ENCODE results near the gene KRCC1.
A peak's percentile ranks its signal among the peaks of the same experiment; 100 is the strongest.

Gene KRCC1

GRCh38 chr2:88060907-88061275 is 5.3 kb upstream of the KRCC1 start:
- Histone ChIP-seq H3K18ac (ENCODE audit: low read depth in 1 of 2, low read length in 2 of 2) (no peak overlapping the region), H3K4me2 (ENCODE audit: low read length, poor library complexity, severe bottlenecking) (no peak overlapping the region), H3K4ac (ENCODE audit: low read depth in 1 of 2, low read length in 2 of 2) (no peak overlapping the region), H2BK15ac (ENCODE audit: low read depth, poor library complexity, severe bottlenecking) (no peak overlapping the region), H3K36me3 (ENCODE audit: control insufficient read depth in 1 of 2, insufficient read depth in 2 of 2, low read depth in 1 of 2, low read length in 2 of 2) (no peaks in the 10 kb centered on the region), H4K91ac (ENCODE audit: low read length) (no peak overlapping the region), H3K9ac (ENCODE audit: low read length) (no peak overlapping the region), H2BK5ac (ENCODE audit: low read depth, low read length, poor library complexity, severe bottlenecking) (no peak overlapping the region), H2AFZ (ENCODE audit: low read depth, low read length) (no peak overlapping the region), H3K9me3 (ENCODE audit: control insufficient read depth, low read length) (no peaks in the 10 kb centered on the region), H3K4me3 (ENCODE audit: insufficient read depth in 1 of 2, low read depth in 1 of 2, low read length in 2 of 2) (no peak overlapping the region), H3K27ac (ENCODE audit: low read length, poor library complexity, severe bottlenecking) (no peak overlapping the region), H2BK120ac (ENCODE audit: low read depth, low read length) (no peak overlapping the region), H3K79me1 (replicated peaks; ENCODE audit: low read length, poor library complexity, severe bottlenecking) (no peaks in the 10 kb centered on the region), H3K27me3 (ENCODE audit: control insufficient read depth in 1 of 2, insufficient read depth in 1 of 2, low read length in 2 of 2) (no peaks in the 10 kb centered on the region), H2AK5ac (ENCODE audit: low read length, severe bottlenecking) (no peak overlapping the region), H2BK12ac (ENCODE audit: low read length in 2 of 2) (no peak overlapping the region), H4K8ac (ENCODE audit: low read length) (no peak overlapping the region), H3K14ac (ENCODE audit: low read length in 2 of 2) (no peak overlapping the region), H3K4me1 (ENCODE audit: control insufficient read depth, insufficient read depth, low read depth, low read length) (peaks cover 4% of the 10 kb centered on the region), H3K23ac (ENCODE audit: low read length in 2 of 2) (no peak overlapping the region)
- DNase-seq = no peak
- WGBS = no CpG with 5 or more reads among the region's 2 CpGs

- Histone ChIP-seq H3K9ac (ENCODE audit: low read length) (no peak overlapping the region), H3K4ac (ENCODE audit: low read depth in 1 of 2, low read length in 2 of 2) (no peak overlapping the region), H2BK5ac (ENCODE audit: low read depth, low read length, poor library complexity, severe bottlenecking) (no peak overlapping the region), H3K27ac (ENCODE audit: low read length, poor library complexity, severe bottlenecking) (no peak overlapping the region), H3K14ac (ENCODE audit: low read length in 2 of 2) (no peak overlapping the region), H2AK5ac (ENCODE audit: low read length, severe bottlenecking) (no peak overlapping the region), H3K27me3 (ENCODE audit: control insufficient read depth in 1 of 2, insufficient read depth in 1 of 2, low read length in 2 of 2) (no peaks in the 10 kb centered on the region), H3K4me2 (ENCODE audit: low read length, poor library complexity, severe bottlenecking) (no peak overlapping the region), H3K9me3 (ENCODE audit: control insufficient read depth, low read length) (no peaks in the 10 kb centered on the region), H4K8ac (ENCODE audit: low read length) (no peak overlapping the region), H4K91ac (ENCODE audit: low read length) (no peak overlapping the region), H3K23ac (ENCODE audit: low read length in 2 of 2) (no peak overlapping the region), H3K79me1 (replicated peaks; ENCODE audit: low read length, poor library complexity, severe bottlenecking) (no peaks in the 10 kb centered on the region), H3K4me3 (ENCODE audit: insufficient read depth in 1 of 2, low read depth in 1 of 2, low read length in 2 of 2) (no peak overlapping the region), H2BK120ac (ENCODE audit: low read depth, low read length) (no peak overlapping the region), H2AFZ (ENCODE audit: low read depth, low read length) (no peak overlapping the region), H3K18ac (ENCODE audit: low read depth in 1 of 2, low read length in 2 of 2) (no peak overlapping the region), H2BK12ac (ENCODE audit: low read length in 2 of 2) (no peak overlapping the region), H3K36me3 (ENCODE audit: control insufficient read depth in 1 of 2, insufficient read depth in 2 of 2, low read depth in 1 of 2, low read length in 2 of 2) (no peaks in the 10 kb centered on the region), H3K4me1 (ENCODE audit: control insufficient read depth, insufficient read depth, low read depth, low read length) (peaks cover 4% of the 10 kb centered on the region), H2BK15ac (ENCODE audit: low read depth, poor library complexity, severe bottlenecking) (no peak overlapping the region)
- WGBS = 49% methylated on average over 4 of the region's 5 CpGs
- DNase-seq = peak; percentile 39
These were observed 4.7 kb upstream of the KRCC1 start for GRCh38 chr2:88059979-88060906.

- Histone ChIP-seq H3K4me2 (ENCODE audit: low read length, poor library complexity, severe bottlenecking) (no peak overlapping the region), H3K23ac (ENCODE audit: low read length in 2 of 2) (no peak overlapping the region), H3K4me1 (ENCODE audit: control insufficient read depth, insufficient read depth, low read depth, low read length) (peaks cover 7% of the 10 kb centered on the region), H3K9me3 (ENCODE audit: control insufficient read depth, low read length) (no peaks in the 10 kb centered on the region), H3K18ac (ENCODE audit: low read depth in 1 of 2, low read length in 2 of 2) (no peak overlapping the region), H2BK120ac (ENCODE audit: low read depth, low read length) (no peak overlapping the region), H2AK5ac (ENCODE audit: low read length, severe bottlenecking) (no peak overlapping the region), H3K4me3 (ENCODE audit: insufficient read depth in 1 of 2, low read depth in 1 of 2, low read length in 2 of 2) (no peak overlapping the region), H3K14ac (ENCODE audit: low read length in 2 of 2) (no peak overlapping the region), H2AFZ (ENCODE audit: low read depth, low read length) (no peak overlapping the region), H3K9ac (ENCODE audit: low read length) (no peak overlapping the region), H3K79me1 (replicated peaks; ENCODE audit: low read length, poor library complexity, severe bottlenecking) (peaks cover 3% of the 10 kb centered on the region), H3K4ac (ENCODE audit: low read depth in 1 of 2, low read length in 2 of 2) (no peak overlapping the region), H2BK12ac (ENCODE audit: low read length in 2 of 2) (no peak overlapping the region), H2BK15ac (ENCODE audit: low read depth, poor library complexity, severe bottlenecking) (no peak overlapping the region), H2BK5ac (ENCODE audit: low read depth, low read length, poor library complexity, severe bottlenecking) (no peak overlapping the region), H4K91ac (ENCODE audit: low read length) (no peak overlapping the region), H3K36me3 (ENCODE audit: control insufficient read depth in 1 of 2, insufficient read depth in 2 of 2, low read depth in 1 of 2, low read length in 2 of 2) (no peaks in the 10 kb centered on the region), H4K8ac (ENCODE audit: low read length) (no peak overlapping the region), H3K27ac (ENCODE audit: low read length, poor library complexity, severe bottlenecking) (no peak overlapping the region), H3K27me3 (ENCODE audit: control insufficient read depth in 1 of 2, insufficient read depth in 1 of 2, low read length in 2 of 2) (no peaks in the 10 kb centered on the region)
- no peak for DNase-seq
- WGBS = 98% methylated on average over 5 of the region's 5 CpGs
These were observed 2.6 kb upstream of the KRCC1 start for GRCh38 chr2:88058191-88058590.

- Histone ChIP-seq H3K9ac (ENCODE audit: low read length) (no peak overlapping the region), H3K4ac (ENCODE audit: low read depth in 1 of 2, low read length in 2 of 2) (no peak overlapping the region), H3K27me3 (ENCODE audit: control insufficient read depth in 1 of 2, insufficient read depth in 1 of 2, low read length in 2 of 2) (no peaks in the 10 kb centered on the region), H4K8ac (ENCODE audit: low read length) (no peak overlapping the region), H3K27ac (ENCODE audit: low read length, poor library complexity, severe bottlenecking) (peak overlapping the region; percentile 25), H4K91ac (ENCODE audit: low read length) (no peak overlapping the region), H2BK12ac (ENCODE audit: low read length in 2 of 2) (no peak overlapping the region), H3K4me2 (ENCODE audit: low read length, poor library complexity, severe bottlenecking) (no peak overlapping the region), H2BK15ac (ENCODE audit: low read depth, poor library complexity, severe bottlenecking) (no peak overlapping the region), H3K4me1 (ENCODE audit: control insufficient read depth, insufficient read depth, low read depth, low read length) (peaks cover 7% of the 10 kb centered on the region), H3K36me3 (ENCODE audit: control insufficient read depth in 1 of 2, insufficient read depth in 2 of 2, low read depth in 1 of 2, low read length in 2 of 2) (peaks cover 0 to 7% of the 10 kb centered on the region in 2 experiments), H2AFZ (ENCODE audit: low read depth, low read length) (peak overlapping the region; percentile 51), H3K18ac (ENCODE audit: low read depth in 1 of 2, low read length in 2 of 2) (no peak overlapping the region), H2BK120ac (ENCODE audit: low read depth, low read length) (no peak overlapping the region), H2BK5ac (ENCODE audit: low read depth, low read length, poor library complexity, severe bottlenecking) (no peak overlapping the region), H3K79me1 (replicated peaks; ENCODE audit: low read length, poor library complexity, severe bottlenecking) (peaks cover 3% of the 10 kb centered on the region), H3K4me3 (ENCODE audit: insufficient read depth in 1 of 2, low read depth in 1 of 2, low read length in 2 of 2) (no peak overlapping the region), H2AK5ac (ENCODE audit: low read length, severe bottlenecking) (peak overlapping the region; percentile 45), H3K23ac (ENCODE audit: low read length in 2 of 2) (no peak overlapping the region), H3K14ac (ENCODE audit: low read length in 2 of 2) (no peak overlapping the region), H3K9me3 (ENCODE audit: control insufficient read depth, low read length) (no peaks in the 10 kb centered on the region)
- DNase-seq = no peak
- 84% methylated on average over 4 of the region's 4 CpGs for WGBS
These were observed 1.9 kb upstream of the KRCC1 start for GRCh38 chr2:88057437-88057844.

Measured in mesenchymal stem cell (in vitro differentiated cells and primary cell).